ENCODE results near the gene FOXL3. TPM values are rescaled to one million over a fixed set of nuclear protein-coding genes. Genes with fewer than 3 reads are reported as not detected.

The FOXL3 gene
- total RNA-seq, 1 donor from 2014 or later = not detected

GRCh38 chr7:300546-301290 is 10.7 kb downstream of the FOXL3 start:
- H3K27me3 Mint-ChIP-seq = peaks cover 2% of the 10 kb centered on the region
- no peak for DNase-seq
- H3K4me3 Mint-ChIP-seq = no peak overlapping the region
- no peak for ATAC-seq (ENCODE audit: low read depth)
- no peaks in the 10 kb centered on the region for H3K4me1 Mint-ChIP-seq
- intact Hi-C loops (cut with micrococcal nuclease) = no loop called here
- H3K27ac Mint-ChIP-seq = no peak overlapping the region
- ChIA-PET POLR2A (no interaction called here), CTCF (no interaction called here)
- TF ChIP-seq CTCF (IDR thresholded peaks at IDR 0.05) = no peak
- no peaks in the 10 kb centered on the region for H3K9me3 Mint-ChIP-seq
- H3K36me3 Mint-ChIP-seq (ENCODE audit: low read depth) = no peaks in the 10 kb centered on the region

GRCh38 chr7:301291-302053 is 11.5 kb downstream of the FOXL3 start:
- DNase-seq (no peak), ATAC-seq (ENCODE audit: low read depth) (no peak)
- Mint-ChIP-seq H3K36me3 (ENCODE audit: low read depth) (no peaks in the 10 kb centered on the region), H3K4me3 (no peak overlapping the region), H3K9me3 (no peaks in the 10 kb centered on the region), H3K27ac (no peak overlapping the region), H3K27me3 (peaks cover 2% of the 10 kb centered on the region), H3K4me1 (no peaks in the 10 kb centered on the region)
- no peak for TF ChIP-seq CTCF (IDR thresholded peaks at IDR 0.05)
- POLR2A ChIA-PET = no interaction called here
- intact Hi-C loops (cut with micrococcal nuclease) = no loop called here
- CTCF ChIA-PET = no interaction called here

GRCh38 chr7:302054-302992 is 12.4 kb downstream of the FOXL3 start:
- no peaks in the 10 kb centered on the region for H3K4me1 Mint-ChIP-seq
- H3K27ac Mint-ChIP-seq = no peak overlapping the region
- ChIA-PET CTCF (no interaction called here), POLR2A (no interaction called here)
- no peak for ATAC-seq (ENCODE audit: low read depth)
- no peak for DNase-seq
- peaks cover 2% of the 10 kb centered on the region for H3K27me3 Mint-ChIP-seq
- H3K9me3 Mint-ChIP-seq = no peaks in the 10 kb centered on the region
- no peaks in the 10 kb centered on the region for H3K36me3 Mint-ChIP-seq (ENCODE audit: low read depth)
- intact Hi-C loops (cut with micrococcal nuclease) = no loop called here
- no peak for TF ChIP-seq CTCF (IDR thresholded peaks at IDR 0.05)
- no peak overlapping the region for H3K4me3 Mint-ChIP-seq

- H3K4me1 Mint-ChIP-seq = no peaks in the 10 kb centered on the region
- H3K4me3 Mint-ChIP-seq = no peak overlapping the region
- intact Hi-C loops (cut with micrococcal nuclease) = no loop called here
- TF ChIP-seq CTCF (IDR thresholded peaks at IDR 0.05) = no peak
- H3K36me3 Mint-ChIP-seq (ENCODE audit: low read depth) = no peaks in the 10 kb centered on the region
- CTCF ChIA-PET = no interaction called here
- no peak overlapping the region for H3K27ac Mint-ChIP-seq
- H3K9me3 Mint-ChIP-seq = peaks cover 8% of the 10 kb centered on the region
- ATAC-seq (ENCODE audit: low read depth) (no peak), DNase-seq (no peak)
- peaks cover 4% of the 10 kb centered on the region for H3K27me3 Mint-ChIP-seq
- POLR2A ChIA-PET = no interaction called here
Measured at GRCh38 chr7:303425-303824, 13.5 kb downstream of the FOXL3 start.
